HG02943 (cell line): ENCODE results near the gene ELP4.

Source experiments
- ATAC-seq: cut with Tn5 transposase; IDR thresholded peaks from one replicate; pipeline ENCODE4 v1.9.1; 2021; ENCODE audit warnings: mild to moderate bottlenecking, low read depth, moderate library complexity; ENCODE audit not compliant: unreplicated experiment

The ELP4 gene

DNA sequence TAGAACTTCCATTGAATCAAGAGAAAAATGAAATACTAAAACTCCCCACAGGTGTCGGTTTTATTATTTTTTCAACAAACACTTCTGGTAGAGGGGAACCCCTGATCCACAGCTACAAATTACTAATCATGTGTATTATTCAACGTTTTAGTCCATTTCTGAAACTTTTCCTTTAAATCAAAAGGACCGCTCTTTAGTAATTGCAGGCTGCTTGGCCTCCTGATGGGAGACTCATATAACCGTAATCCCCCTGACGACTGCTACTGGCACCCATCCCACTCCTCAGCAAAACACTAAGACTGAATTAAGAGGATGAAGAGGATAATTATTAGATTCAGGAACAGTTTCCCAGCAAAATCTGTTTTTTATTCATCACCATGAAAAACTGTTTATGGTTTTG lies 255.2 kb downstream of the ELP4 start:
- no peak for ATAC-seq

DNA sequence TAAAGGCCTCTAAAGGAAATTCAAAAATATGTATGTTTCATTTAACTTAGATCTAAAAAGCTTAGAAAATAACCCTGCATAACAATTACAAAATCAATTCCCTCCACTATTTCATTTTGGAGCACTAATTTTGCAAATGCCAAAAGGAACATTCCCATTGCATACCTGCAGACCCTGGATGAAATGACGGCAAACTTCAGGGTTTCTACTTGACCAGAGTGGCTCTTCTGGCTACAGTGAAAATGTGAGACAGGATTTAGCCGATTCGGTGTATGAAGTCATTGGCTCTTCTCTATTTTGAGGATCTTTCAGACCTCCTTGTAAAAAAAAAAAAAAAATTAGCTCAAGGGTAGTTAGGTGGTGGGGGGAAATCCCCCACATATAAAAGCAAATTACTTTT lies 257.5 kb downstream of the ELP4 start:
- ATAC-seq = no peak

DNA sequence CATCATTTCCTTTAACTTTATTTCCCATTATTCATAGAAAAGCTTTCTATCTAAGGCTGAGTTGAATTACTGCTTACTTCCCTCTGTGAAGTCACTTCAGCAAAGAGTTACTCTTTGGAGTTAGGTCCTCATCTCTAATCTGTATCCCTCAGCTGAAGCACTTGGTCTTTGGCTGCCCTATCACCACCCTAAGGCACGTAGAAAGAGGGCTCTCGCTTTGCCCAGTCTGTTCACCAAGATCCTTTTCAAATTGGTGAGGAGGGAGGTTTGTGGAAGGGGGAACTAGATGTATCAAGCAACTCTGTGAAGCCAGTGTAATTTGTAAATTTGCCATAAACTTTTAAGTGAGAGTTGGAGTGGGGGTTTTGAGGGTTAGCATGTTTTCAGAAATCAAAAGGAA lies 258.1 kb downstream of the ELP4 start:
- ATAC-seq = no peak

DNA sequence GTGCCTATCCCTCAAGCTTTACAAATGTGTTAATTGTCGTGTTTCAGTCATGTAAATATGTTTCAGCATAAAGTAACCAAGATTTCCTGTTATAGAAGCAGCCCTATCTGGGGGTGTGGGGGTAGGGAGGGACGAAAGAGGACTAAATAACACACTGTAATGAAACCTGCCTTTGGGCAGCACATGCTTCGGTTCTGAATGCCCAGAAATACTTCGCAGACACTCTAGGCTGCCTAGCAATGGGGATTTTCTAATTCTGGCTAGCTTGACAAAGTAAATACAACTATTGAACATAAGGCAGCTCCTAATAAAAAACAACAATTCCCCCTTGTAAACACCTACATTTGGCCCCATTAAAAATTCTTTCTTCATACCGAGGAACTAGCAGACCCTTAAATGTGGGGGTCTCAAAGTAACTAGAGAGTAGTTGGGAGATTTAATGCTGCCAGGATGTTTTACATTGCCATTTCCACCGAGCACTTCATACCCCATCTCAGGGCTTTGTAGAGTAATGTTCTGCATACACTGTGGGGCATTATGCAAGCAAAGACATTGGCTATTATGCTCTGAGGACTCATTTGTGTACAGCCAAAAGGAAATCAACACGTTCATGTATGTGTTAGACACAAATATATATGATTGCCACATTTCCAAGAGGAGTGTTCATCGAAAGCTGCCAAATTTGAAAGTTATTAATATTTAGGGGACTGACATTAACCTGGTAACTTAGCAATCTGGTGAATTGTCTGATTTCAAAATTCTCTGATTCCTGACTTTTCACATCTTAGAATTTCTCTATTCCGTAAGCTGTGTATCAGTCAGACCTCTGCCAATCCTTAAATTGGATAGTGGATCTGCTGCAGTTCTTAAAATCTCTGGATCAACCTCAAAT lies 259.4 kb downstream of the ELP4 start:
- no peak for ATAC-seq

DNA sequence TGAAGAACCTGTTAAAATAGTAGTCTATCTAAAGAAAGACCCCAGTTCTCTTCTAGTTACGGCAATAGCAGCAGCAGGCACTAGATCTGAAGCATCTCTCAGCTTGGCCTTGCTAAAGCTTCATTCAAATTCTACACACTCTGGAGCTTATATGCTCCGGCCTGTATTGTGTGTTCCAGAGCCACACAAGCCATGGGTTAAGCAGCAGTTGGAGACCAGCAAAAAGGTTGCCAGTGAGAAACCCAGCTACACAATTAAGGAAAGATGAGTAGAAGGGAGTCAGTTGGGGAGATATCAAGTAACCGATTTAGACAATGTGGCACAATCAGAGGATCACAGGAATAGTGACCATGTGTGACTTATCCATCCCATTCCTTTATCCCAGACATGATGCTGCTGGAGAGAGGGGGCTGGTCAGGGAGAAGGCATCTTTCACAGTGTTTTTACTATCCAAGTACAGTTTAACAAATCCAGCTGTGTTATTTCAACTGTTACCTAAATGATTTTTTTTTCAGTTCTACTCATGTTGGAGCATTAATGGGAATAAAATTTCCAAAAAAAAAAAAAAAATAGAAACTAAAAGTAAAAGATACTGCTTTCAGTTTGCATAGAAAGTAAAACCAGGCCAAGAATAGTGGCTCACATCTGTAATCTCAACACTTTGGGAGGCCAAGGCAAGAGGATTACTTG lies 260.6 kb downstream of the ELP4 start:
- ATAC-seq = no peak

DNA sequence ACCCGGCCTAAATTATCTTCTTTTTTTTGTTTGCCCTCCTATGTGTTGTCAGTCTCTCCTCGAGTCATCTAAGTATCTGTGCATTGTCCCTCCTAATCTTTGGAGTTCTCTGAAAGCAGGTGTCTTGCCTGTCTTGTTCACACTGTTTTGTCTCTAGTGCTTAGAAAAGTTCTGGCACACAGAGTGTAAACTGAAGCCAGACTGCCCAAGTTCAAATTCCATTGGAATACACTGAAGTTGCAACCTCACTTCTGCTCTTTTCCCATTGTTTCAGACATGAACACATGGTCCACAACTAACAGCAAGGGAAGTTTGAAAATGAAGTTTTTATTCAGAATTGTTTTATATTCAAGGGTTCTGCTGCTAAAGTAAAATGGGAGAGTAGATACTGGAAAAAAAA lies 262.8 kb downstream of the ELP4 start:
- ATAC-seq = no peak

DNA sequence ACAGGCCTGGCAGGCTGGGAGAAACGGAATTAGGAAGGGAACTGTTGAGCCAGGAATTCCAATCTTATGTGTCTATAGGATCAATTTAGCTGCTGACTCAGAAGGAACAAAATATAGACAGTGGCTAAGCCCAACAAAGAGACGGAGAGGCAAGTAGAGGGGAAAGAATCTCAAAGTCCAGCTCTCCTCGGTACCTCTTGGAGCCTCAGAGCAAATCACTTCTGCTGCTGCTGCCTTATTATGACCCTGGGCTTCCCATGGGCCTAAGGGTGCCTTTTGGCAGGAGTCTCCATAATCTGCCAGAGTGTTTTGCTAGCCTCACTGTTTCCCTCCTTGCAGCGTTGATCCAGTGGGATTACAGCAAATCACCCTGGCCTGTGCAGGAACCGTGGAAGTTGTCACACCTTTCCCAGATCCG lies 269.8 kb downstream of the ELP4 start:
- no peak for ATAC-seq

DNA sequence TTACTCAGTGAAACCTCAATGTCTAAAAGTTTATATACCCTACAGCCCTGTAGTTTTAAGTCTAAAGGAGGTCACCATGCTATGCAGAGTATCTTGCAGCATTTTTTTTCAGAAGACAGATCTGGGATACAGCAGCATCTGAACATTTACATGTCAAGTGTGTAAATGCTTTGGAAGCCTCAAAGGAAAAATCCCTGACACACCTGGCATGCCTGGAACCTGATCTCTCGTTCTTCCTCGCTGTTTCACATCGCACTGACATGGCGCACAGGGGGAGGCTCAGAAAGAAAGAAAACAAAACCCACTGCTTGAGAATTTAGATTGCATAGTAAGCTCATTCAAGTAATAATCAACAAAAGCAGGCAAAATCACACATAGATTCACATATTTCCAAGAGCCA lies 270.5 kb downstream of the ELP4 start:
- ATAC-seq = no peak

DNA sequence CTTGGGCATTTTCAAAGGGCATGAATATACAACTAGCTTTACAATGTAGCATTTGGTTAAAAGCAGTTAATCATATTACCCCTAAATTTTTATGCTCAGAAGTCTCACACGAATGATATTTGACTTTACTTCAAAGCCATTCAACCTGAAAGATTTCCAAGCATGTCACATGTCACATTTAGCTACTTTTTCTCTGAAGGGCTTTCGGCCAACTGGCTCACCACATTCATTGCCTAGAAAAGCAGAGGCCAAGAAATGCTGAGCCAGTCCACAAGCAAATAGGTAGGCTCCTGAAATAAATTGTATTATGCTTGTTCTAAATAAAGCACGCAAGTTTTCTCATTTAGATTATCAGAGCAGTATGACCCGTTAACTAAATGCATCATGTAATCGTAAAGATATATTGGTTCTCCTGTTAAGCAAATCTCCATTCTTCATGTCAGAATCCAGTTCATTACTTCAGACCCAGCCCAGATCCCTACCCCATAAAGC lies 271.0 kb downstream of the ELP4 start:
- ATAC-seq = no peak

DNA sequence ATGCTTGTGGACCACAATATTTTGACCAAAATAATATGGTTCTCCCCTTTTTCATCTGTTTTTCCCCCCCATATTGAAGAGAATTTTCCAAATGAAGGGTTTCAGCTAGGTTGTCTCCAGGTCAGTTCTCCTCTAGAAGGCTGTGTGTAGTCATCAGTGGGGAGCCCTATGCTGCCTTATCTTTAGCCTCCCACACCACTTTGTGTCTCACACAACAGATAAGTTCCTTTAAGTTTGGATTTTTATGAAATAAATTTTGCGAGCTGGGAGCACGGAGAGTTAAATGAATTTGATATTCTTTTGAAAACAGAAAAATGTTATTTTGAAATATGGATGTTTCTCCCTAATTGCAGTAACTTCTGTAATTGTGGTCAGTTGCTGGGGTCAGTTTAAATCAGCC lies 272.7 kb downstream of the ELP4 start:
- no peak for ATAC-seq

DNA sequence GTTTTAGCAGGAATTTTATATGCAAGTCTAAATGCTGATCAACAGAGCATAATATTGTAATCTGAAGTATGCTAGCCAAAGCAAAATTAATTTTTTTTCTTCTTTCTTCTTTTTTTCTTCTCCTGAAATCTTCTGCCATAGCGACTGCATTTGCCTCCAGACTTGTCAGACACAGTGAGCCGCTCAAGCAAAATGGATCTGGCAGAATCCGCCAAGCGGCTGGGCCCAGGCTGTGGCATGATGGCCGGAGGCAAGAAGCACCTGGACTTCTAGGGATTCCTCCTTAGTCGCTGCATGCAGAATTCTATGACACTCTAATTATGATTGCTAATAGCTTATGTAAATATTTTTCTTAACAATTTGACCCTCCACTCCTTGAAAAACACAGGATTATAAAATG lies 273.7 kb downstream of the ELP4 start:
- ATAC-seq = no peak

DNA sequence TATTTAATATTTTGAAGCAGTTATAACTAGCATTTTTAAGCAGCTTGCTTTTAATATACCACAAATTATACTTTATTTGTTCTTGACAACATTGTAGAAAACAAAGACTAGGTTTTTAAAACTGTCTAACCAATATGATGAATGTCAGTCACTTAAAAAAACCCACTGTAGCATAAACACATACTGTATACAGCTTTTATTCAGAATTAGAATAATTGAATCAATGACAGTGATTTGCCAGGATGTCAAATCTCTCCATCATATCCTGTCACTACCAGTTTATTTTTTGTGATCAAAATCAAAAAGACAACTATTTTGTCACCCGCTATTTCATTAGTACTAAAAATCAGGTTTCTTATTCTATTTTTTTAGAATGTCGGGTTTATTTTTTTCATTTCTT lies 275.0 kb downstream of the ELP4 start:
- ATAC-seq = no peak

DNA sequence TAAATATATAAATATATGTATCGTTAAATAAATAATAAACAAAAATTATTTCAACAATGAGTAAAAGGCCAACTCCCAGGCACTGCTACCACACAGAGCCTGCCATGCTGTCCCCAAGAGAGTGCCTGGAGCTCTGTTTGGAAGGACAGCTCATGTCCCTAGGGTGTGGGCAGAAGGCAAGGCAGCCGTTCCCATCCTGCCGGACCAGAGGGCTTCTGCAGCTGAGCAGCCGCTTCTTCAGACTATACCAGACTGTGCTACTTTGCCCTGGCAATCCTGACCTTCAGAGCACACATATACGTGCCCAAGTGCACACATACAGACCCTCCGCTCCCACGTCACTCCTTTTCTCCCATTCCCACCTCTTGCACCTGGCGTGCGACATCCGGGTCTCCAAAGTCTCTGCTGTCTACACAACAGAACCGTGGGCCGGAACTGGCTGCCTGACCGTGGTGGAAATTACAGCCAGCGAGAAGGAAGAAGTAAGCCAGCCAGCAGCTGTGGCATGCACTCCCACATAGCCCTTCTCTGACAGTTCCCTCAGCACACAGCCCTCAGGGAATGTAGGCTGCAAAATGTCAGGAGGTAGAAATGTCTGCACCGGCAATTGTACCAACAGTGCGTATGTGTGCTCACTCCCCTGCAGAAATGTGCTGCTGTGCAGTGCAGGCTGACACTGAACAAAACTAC lies 277.6 kb downstream of the ELP4 start:
- no peak for ATAC-seq

DNA sequence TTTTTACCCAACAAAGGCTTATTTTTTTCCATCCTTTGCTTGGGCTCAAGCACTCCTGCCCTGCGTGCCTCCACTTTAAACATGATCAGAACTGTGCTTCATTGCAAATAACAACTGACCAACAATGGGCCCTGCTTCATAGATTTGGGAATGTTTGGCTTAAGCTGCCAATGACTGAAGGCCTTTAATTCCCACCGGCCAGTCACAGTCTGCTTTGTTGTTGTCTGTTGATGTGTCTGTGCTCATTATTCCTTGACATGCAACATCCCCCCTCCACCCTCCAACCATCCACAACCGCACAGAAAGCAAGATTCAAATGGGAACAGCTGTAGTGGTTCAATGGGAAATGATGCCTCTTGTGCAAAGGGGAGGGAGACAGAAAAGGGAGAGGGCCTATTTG lies 278.5 kb downstream of the ELP4 start:
- ATAC-seq = no peak

DNA sequence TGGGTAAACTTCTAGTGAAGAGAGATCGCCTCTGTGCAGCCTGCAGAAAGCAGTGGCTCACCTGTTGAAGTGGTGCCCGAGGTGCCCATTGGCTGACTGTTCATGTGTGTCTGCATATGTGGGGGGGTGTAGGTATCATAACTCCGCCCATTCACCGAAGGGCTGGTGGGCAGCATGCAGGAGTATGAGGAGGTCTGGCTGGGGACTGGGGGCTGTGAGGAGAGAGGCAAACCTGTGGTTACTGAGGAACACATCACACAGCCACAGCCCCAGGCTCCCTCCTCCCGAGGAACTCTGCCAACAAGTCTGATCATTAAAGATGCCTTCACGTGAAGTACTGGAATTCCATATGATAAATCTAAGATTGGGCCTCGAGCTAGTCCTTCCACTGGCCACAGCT lies 281.1 kb downstream of the ELP4 start:
- ATAC-seq = no peak

DNA sequence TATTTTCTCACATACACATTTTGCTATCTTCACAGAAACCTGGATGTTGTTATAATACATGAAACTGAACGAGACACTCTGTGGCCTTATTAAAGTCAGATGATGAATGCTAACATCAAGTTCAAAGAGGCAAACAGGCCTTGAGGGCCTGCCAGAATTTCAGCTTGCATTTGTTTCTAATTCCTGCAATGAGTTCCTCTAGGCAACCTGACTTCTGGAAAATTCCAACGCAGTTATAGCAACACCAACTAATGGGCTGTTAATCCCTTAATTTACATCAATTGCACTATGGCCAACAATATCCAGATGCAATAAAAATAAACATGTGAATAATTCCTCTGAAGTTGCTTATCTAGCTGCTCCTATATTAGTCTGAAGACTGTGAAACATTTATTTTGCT lies 282.5 kb downstream of the ELP4 start:
- ATAC-seq = no peak

DNA sequence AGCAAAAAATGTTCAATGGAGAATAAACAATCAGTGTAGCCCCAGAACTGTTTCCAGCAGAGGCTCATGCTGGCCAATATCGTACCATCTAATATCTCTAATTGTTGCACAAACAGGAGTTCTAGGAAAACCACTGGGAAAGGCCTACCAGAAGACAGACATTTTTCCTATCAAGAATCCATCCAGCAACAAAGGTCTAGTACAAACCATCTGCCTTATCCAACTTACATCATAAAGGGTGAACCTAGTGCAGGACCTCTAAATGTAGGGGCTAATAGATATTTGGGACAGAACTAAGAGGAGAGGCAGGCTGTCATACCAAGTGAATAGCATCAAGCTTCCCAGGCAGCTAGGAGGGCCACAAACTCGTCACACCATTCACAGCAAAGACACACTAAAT lies 282.9 kb downstream of the ELP4 start:
- no peak for ATAC-seq

DNA sequence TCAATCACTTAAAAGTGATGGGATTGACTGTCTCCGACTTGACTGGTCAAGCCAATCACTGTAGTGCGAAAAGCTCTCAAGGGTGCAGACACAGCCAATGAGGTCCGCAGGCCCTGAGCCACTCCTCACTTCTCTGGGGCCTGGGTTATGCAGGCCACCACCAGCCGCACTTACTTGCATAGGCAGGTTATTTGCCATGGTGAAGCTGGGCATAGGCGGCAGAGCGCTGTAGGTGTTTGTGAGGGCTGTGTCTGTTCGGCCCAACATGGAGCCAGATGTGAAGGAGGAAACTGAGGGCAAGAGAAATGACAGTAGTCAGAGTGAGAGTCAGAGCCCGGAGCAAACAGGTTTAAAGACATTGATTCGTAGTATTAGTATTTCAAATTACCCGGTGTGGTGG lies 283.7 kb downstream of the ELP4 start:
- ATAC-seq = no peak

DNA sequence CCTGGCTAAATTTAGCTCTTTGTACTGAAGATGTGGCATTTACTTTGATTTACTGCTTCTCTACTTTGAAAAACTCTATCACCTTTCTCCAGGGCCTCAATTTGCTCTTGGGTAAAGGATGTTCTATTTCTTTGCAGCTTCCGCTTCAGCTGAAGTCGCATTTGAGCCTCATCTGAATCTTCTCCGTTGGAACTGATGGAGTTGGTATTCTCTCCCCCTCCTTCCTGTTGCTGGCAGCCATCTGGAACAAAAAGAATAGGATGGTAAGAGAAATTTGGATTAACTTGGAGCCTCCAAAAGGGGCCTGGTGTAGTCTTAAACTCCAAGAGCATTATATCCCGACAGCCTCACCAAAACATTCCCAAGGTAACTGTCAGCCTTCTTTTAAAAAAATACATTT lies 285.0 kb downstream of the ELP4 start:
- ATAC-seq = no peak

DNA sequence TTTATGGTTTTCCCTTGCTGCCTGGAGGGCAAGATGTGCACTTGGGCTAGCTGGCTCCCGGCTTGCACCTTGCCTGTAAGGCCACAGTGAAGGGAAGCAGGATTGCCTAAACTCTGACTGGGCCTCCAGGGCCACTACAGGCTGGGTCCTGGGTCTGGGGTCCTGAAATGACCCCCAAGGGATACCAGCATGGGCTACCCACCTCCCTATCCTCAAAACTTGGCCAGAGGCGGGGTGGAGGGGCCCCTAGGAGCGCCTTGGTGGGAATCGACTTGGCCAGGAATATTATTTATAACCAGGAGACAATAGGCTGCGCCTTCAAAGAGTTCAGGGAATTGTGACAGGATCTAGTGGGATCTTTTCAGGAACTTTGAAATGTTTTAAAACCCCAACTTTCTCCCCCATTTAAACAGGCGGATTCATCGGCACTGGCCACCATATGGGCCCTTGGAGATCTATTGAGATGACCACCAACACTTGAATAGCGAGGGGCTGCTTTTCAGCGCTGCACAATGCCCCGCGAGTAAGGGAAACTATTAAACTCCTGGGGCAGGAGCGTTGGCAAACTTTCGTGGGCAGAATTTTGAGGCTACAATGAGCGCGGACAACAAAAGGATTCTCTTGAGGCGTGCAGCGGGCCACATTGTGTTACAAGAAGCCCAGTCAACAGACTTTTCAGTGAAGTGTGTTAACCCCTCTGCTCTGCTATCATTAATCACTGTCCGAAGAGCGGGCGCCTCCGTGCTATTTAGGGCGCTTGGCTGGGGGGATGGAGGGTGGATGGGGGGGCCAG lies 286.3 kb downstream of the ELP4 start:
- no peak for ATAC-seq
